HUES48 (cell line): ENCODE measurements around the gene DOCK11.
"Not testable (repeated sequence)": the region's sequence is repeated elsewhere in the genome, so short reads cannot be mapped to it uniquely, and the experiment has no call there.

Source experiments
- H3K27ac ChIP-seq: one replicate; pipeline ENCODE4 v1.7.0; 2013; ENCODE audit warnings: low read depth, low read length, inconsistent platforms
- H3K27me3 ChIP-seq: 2 replicates; pipeline ENCODE4 v1.6.1; 2013; ENCODE audit warnings: mild to moderate bottlenecking, low read length; ENCODE audit not compliant: control insufficient read depth, insufficient read depth
- H3K36me3 ChIP-seq: 2 replicates; pipeline ENCODE4 v1.6.1; 2013; ENCODE audit warnings: low read length; ENCODE audit not compliant: control insufficient read depth, insufficient read depth
- H3K4me1 ChIP-seq: 2 replicates; pipeline ENCODE4 v1.6.1; 2013; ENCODE audit warnings: mild to moderate bottlenecking, low read length; ENCODE audit not compliant: control insufficient read depth, insufficient read depth
- H3K4me3 ChIP-seq: 2 replicates; pipeline ENCODE4 v1.5.1; 2013; ENCODE audit warnings: mild to moderate bottlenecking, low read depth, low read length
- H3K9ac ChIP-seq: 2 replicates; pipeline ENCODE4 v1.6.1; 2013; ENCODE audit warnings: mild to moderate bottlenecking, low read depth, low read length, moderate library complexity
- H3K9me3 ChIP-seq: 2 replicates; pipeline ENCODE4 v1.6.1; 2013; ENCODE audit warnings: low read length; ENCODE audit not compliant: control insufficient read depth, insufficient read depth

The DOCK11 gene

GRCh38 chrX:118495061-118495921 lies at the start of gene DOCK11:
Gene DOCK11 (plus strand): TSS chrX:118495815. CDS start chrX:118495972, 157 bp downstream.
- Histone ChIP-seq H3K4me3 (peak within 1 kb of the TSS; percentile 78), H3K27ac (peak within 1 kb of the TSS; percentile 79), H3K9me3 (no peaks in the 10 kb centered on the region), H3K9ac (peak within 1 kb of the TSS; percentile 54), H3K36me3 (no peaks in the 10 kb centered on the region), H3K4me1 (peaks cover 36% of the 10 kb centered on the region), H3K27me3 (peaks cover 41% of the 10 kb centered on the region)

GRCh38 chrX:118448273-118448783 lies 47.3 kb upstream of the DOCK11 start:
- H3K27ac ChIP-seq, result no peak overlapping the region
- H3K9ac ChIP-seq, result no peak overlapping the region

GRCh38 chrX:118455013-118455412 lies 40.6 kb upstream of the DOCK11 start:
- Histone ChIP-seq H3K27me3 (no peaks in the 10 kb centered on the region), H3K4me3 (no peak overlapping the region), H3K36me3 (peaks cover 14% of the 10 kb centered on the region), H3K4me1 (no peaks in the 10 kb centered on the region), H3K27ac (no peak overlapping the region), H3K9ac (no peak overlapping the region), H3K9me3 (no peaks in the 10 kb centered on the region)

More at GRCh38 chrX:118448273-118448783, 47.3 kb upstream of the DOCK11 start:
- Histone ChIP-seq H3K4me1 (no peaks in the 10 kb centered on the region), H3K9me3 (no peaks in the 10 kb centered on the region), H3K36me3 (peaks cover 72% of the 10 kb centered on the region), H3K27me3 (no peaks in the 10 kb centered on the region), H3K4me3 (no peak overlapping the region)

GRCh38 chrX:118459494-118459893 lies 36.1 kb upstream of the DOCK11 start:
- no peaks in the 10 kb centered on the region for H3K9me3 ChIP-seq
- no peaks in the 10 kb centered on the region for H3K27me3 ChIP-seq
- H3K4me1 ChIP-seq, result no peaks in the 10 kb centered on the region
- H3K4me3 ChIP-seq, result no peak overlapping the region
- no peak overlapping the region for H3K9ac ChIP-seq
- H3K27ac ChIP-seq, result no peak overlapping the region
- H3K36me3 ChIP-seq, result no peaks in the 10 kb centered on the region

GRCh38 chrX:118464501-118464900 lies 31.1 kb upstream of the DOCK11 start:
- Histone ChIP-seq H3K9me3 (no peaks in the 10 kb centered on the region), H3K27me3 (no peaks in the 10 kb centered on the region), H3K4me1 (0 out of 2 replicates have a peak, but pooled peaks cover 3% of the 10 kb centered on the region), H3K4me3 (no peak overlapping the region), H3K36me3 (no peaks in the 10 kb centered on the region), H3K27ac (no peak overlapping the region), H3K9ac (no peak overlapping the region)

GRCh38 chrX:118468122-118468521 lies 27.5 kb upstream of the DOCK11 start:
- Histone ChIP-seq H3K27ac (no peak overlapping the region), H3K9ac (no peak overlapping the region), H3K4me1 (0 out of 2 replicates have a peak, but pooled peaks cover 3% of the 10 kb centered on the region), H3K9me3 (no peaks in the 10 kb centered on the region), H3K4me3 (no peak overlapping the region), H3K27me3 (no peaks in the 10 kb centered on the region), H3K36me3 (no peaks in the 10 kb centered on the region)

- not testable (repeated sequence) for H3K36me3 ChIP-seq, H3K27me3 ChIP-seq, H3K9me3 ChIP-seq, H3K27ac ChIP-seq, H3K4me1 ChIP-seq, H3K9ac ChIP-seq, H3K4me3 ChIP-seq
Measured at GRCh38 chrX:118470721-118471347, 24.8 kb upstream of the DOCK11 start.

- no peak overlapping the region for H3K4me3 ChIP-seq
Measured at GRCh38 chrX:118474586-118474985, 21.0 kb upstream of the DOCK11 start.

GRCh38 chrX:118475903-118476302 lies 19.7 kb upstream of the DOCK11 start:
- Histone ChIP-seq H3K9me3 (no peaks in the 10 kb centered on the region), H3K4me1 (no peaks in the 10 kb centered on the region), H3K27ac (no peak overlapping the region), H3K36me3 (no peaks in the 10 kb centered on the region), H3K4me3 (no peak overlapping the region), H3K9ac (no peak overlapping the region), H3K27me3 (no peaks in the 10 kb centered on the region; the same call in 1 of the 2 replicates)

More at GRCh38 chrX:118474586-118474985, 21.0 kb upstream of the DOCK11 start:
- H3K9ac ChIP-seq, result no peak overlapping the region
- H3K4me1 ChIP-seq, result no peaks in the 10 kb centered on the region
- no peaks in the 10 kb centered on the region for H3K36me3 ChIP-seq
- no peak overlapping the region for H3K27ac ChIP-seq
- H3K27me3 ChIP-seq, result no peaks in the 10 kb centered on the region; the same call in 1 of the 2 replicates
- H3K9me3 ChIP-seq, result no peaks in the 10 kb centered on the region

GRCh38 chrX:118480172-118480571 lies 15.4 kb upstream of the DOCK11 start:
- no peaks in the 10 kb centered on the region for H3K4me1 ChIP-seq
- no peak overlapping the region for H3K4me3 ChIP-seq
- H3K27ac ChIP-seq, result no peak overlapping the region

GRCh38 chrX:118482384-118482783 lies 13.2 kb upstream of the DOCK11 start:
- H3K27ac ChIP-seq, H3K4me3 ChIP-seq, H3K36me3 ChIP-seq, H3K9me3 ChIP-seq, H3K4me1 ChIP-seq, H3K9ac ChIP-seq, H3K27me3 ChIP-seq: not testable (repeated sequence)

More at GRCh38 chrX:118480172-118480571, 15.4 kb upstream of the DOCK11 start:
- Histone ChIP-seq H3K9me3 (no peaks in the 10 kb centered on the region), H3K9ac (no peak overlapping the region), H3K27me3 (no peaks in the 10 kb centered on the region; the same call in 1 of the 2 replicates), H3K36me3 (no peaks in the 10 kb centered on the region)
